Measurements from ENCODE around the gene ACSM4. TPM values are rescaled to one million over a fixed set of nuclear protein-coding genes. Genes with fewer than 3 reads are reported as not detected.

ACSM4 gene
- total and polyA plus RNA-seq, 9 of the 15 experiments (the other 6 are each of a cell fraction or from before 2014, with no cell fraction given) = not detected

GRCh38 chr12:7369274-7369729, 65.4 kb downstream of the ACSM4 start (continued):
- peak; percentile 18 to 28; a peak in 1 of 4 replicates for TF ChIP-seq NRF1 (conservative IDR thresholded peaks at IDR 0.05 in 1 of 2, IDR thresholded peaks at IDR 0.05 in 1 of 2)
- TF ChIP-seq ATF1 (CRISPR knock-in tag; IDR thresholded peaks at IDR 0.05) = peak; percentile 56; the same call in 1 of the 2 replicates
- peak; percentile 71 for TF ChIP-seq ATF1 (tag; IDR thresholded peaks at IDR 0.05)
- peak; percentile 74 for TF ChIP-seq L3MBTL2 (IDR thresholded peaks at IDR 0.05)
- TF ChIP-seq ZBTB8A (IDR thresholded peaks at IDR 0.05; ENCODE audit: partially characterized antibody) = no peak
- peak; percentile 23; the same call in 1 of the 2 replicates for TF ChIP-seq ATF7 (IDR thresholded peaks at IDR 0.05)
- no peak for TF ChIP-seq XRCC5 (IDR thresholded peaks at IDR 0.05; ENCODE audit: low read depth, low read length)
- peak; percentile 35; the same call in 1 of the 2 replicates for TF ChIP-seq HCFC1 (IDR thresholded peaks at IDR 0.05; ENCODE audit: low read depth, low read length)
- peak; percentile 45; the same call in 1 of the 2 replicates for TF ChIP-seq ZBTB12 (CRISPR knock-in tag; IDR thresholded peaks at IDR 0.05)
- peak; percentile 53 for TF ChIP-seq REST (IDR thresholded peaks at IDR 0.05; ENCODE audit: borderline replicate concordance)
- TF ChIP-seq REST (CRISPR knock-in tag; IDR thresholded peaks at IDR 0.05; ENCODE audit: low read depth) = no peak
- TF ChIP-seq MYC (IDR thresholded peaks at IDR 0.05; ENCODE audit: low read depth, low read length) = peak; percentile 51; the same call in 1 of the 2 replicates
- no peak for TF ChIP-seq MYC (CRISPR knock-in tag; IDR thresholded peaks at IDR 0.05; ENCODE audit: borderline replicate concordance, low read depth)
- TF ChIP-seq ZNF707 (CRISPR knock-in tag; conservative IDR thresholded peaks at IDR 0.05) = no peak
- TF ChIP-seq GABPA (tag; conservative IDR thresholded peaks at IDR 0.05; ENCODE audit: low read depth) = peak; percentile 84
- no peak for TF ChIP-seq ZNF512 (tag; IDR thresholded peaks at IDR 0.05)
- TF ChIP-seq NR4A1 (CRISPR knock-in tag; IDR thresholded peaks at IDR 0.05) = no peak
- TF ChIP-seq NR4A1 (tag; IDR thresholded peaks at IDR 0.05) = no peak
- peak; percentile 81 for TF ChIP-seq CREB1 (IDR thresholded peaks at IDR 0.05)
- TF ChIP-seq CREB1 (CRISPR knock-in tag; IDR thresholded peaks at IDR 0.05) = 0 out of 2 replicates have a peak, but pooled peaks have one; percentile 29
- no peak for TF ChIP-seq C11orf30 (IDR thresholded peaks at IDR 0.05; ENCODE audit: low read depth)
